ENCODE results near the gene LCTL. TPM values are rescaled to one million over a fixed set of nuclear protein-coding genes. Genes with fewer than 3 reads are reported as not detected.

Gene LCTL
- total RNA-seq, 1 experiment from 2014 or later = not detected

DNA sequence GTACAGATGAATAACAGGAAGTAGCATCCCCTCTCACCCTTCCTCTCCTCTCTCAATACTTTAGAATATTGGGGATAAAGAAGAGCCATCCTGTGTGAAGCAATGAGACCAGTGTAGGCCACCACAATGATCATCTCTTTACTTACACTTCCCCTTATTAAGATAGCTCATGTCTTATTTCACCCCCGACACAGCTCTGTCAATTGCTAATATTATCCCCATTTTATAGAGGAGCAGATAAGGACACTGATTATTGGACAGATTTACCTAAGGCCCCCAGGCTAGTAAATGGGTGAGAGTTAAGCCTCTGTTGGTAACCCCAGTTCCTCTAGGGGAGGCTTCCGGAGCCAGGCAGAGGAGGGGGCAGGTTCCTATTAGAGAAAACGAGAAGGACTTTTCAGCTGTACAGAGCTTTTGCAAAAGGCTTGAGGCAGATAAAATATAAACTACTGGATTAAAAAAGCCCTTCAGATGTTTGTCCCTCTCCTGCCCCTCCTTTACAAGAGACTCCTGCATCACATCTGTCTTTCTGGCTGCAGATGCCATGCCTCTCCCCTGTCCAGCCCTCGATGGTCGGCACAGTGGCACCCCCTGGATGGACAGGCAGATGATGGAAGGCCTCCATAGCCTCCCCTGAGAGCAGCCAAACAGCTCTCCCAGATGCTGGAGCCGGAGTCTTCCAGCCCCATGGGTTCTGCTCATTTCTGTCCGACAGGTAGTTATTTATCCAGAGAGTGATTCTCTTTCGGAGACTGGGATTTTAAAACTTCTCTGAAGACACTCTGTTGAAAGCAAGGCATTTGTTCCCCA lies 49.4 kb upstream of the LCTL start:
- POLR2A ChIA-PET = no interaction called here
- DNase-seq (ENCODE audit: low read depth, low spot score) (no peak), ATAC-seq (no peak)
- Histone ChIP-seq H3K27me3 (ENCODE audit: insufficient read depth, low read length) (no peaks in the 10 kb centered on the region), H3K9me3 (ENCODE audit: control insufficient read depth in 1 of 2, insufficient read depth in 1 of 2, low read depth in 1 of 2, low read length in 2 of 2) (no peaks in the 10 kb centered on the region), H3K79me2 (ENCODE audit: insufficient read depth, low read length) (no peaks in the 10 kb centered on the region), H3K27ac (ENCODE audit: low read depth, low read length) (no peak overlapping the region), H4K20me1 (ENCODE audit: insufficient read depth) (no peaks in the 10 kb centered on the region), H3K4me2 (ENCODE audit: low read length) (no peak overlapping the region), H3K4me3 (replicated peaks in 1 of 2; ENCODE audit: low read depth in 1 of 2, low read length in 2 of 2) (no peak overlapping the region), H2AFZ (ENCODE audit: low read depth, low read length, poor library complexity, severe bottlenecking) (no peak overlapping the region), H3K9me2 (ENCODE audit: insufficient read depth) (no peaks in the 10 kb centered on the region), H3K9ac (ENCODE audit: low read length) (no peak overlapping the region), H3K4me1 (ENCODE audit: control insufficient read depth in 1 of 2, insufficient read depth in 2 of 2, low read length in 2 of 2) (peaks cover 6 to 25% of the 10 kb centered on the region in 2 experiments; a peak in 3 of 4 replicates), H3K36me3 (ENCODE audit: control insufficient read depth in 1 of 2, insufficient read depth in 2 of 2, low read length in 2 of 2) (no peaks in the 10 kb centered on the region)
- RAD21 ChIA-PET (ENCODE audit: low non-redundant PET in 1 of 2, low total read pairs in 2 of 2, uncharacterized antibody in 2 of 2, unreplicated experiment in 2 of 2) = no interaction called here
- BruUV-seq (replicated peaks) = no TSS peak
- CTCF ChIA-PET = interaction anchor here (0.7 to 3.9 kb wide), 3 partner anchors 8 to 237 kb away, joined by 3 to 17 read pairs (median 3); no protein-coding TSS in a partner anchor
- TF ChIP-seq SRF (IDR thresholded peaks at IDR 0.05; ENCODE audit: low read depth) (no peak), ATF3 (IDR thresholded peaks at IDR 0.05) (no peak), ZFX (IDR thresholded peaks at IDR 0.05) (no peak), TCF7L2 (IDR thresholded peaks at IDR 0.05; ENCODE audit: borderline replicate concordance, extremely low read depth, insufficient read depth, insufficient read length) (no peak), EZH2 (IDR thresholded peaks at IDR 0.05) (no peak), ELF1 (IDR thresholded peaks at IDR 0.05; ENCODE audit: borderline replicate concordance, low read depth) (no peak), SIN3A (IDR thresholded peaks at IDR 0.05; ENCODE audit: low read depth) (no peak), POLR2AphosphoS5 (IDR thresholded peaks at IDR 0.05; ENCODE audit: low read depth, low read length) (no peak), CTCF (IDR thresholded peaks at IDR 0.05 in 2 of 3, conservative IDR thresholded peaks at IDR 0.05 in 1 of 3; ENCODE audit: borderline replicate concordance in 1 of 3, insufficient read depth in 1 of 3, low read depth in 2 of 3, low read length in 2 of 3) (no peak), EZH2phosphoT487 (IDR thresholded peaks at IDR 0.05; ENCODE audit: borderline replicate concordance) (no peak), ZNF274 (IDR thresholded peaks at IDR 0.05; ENCODE audit: low read depth, low read length) (no peak), REST (IDR thresholded peaks at IDR 0.05; ENCODE audit: low read depth) (no peak), EGR1 (IDR thresholded peaks at IDR 0.05; ENCODE audit: low read depth) (no peak), RAD21 (IDR thresholded peaks at IDR 0.05; ENCODE audit: low read depth) (no peak), CEBPB (IDR thresholded peaks at IDR 0.05; ENCODE audit: low read depth) (no peak), POLR2A (IDR thresholded peaks at IDR 0.05; ENCODE audit: borderline replicate concordance, extremely low read depth, insufficient read depth, insufficient read length) (no peak)
- TF ChIP-seq, protein P1, sequence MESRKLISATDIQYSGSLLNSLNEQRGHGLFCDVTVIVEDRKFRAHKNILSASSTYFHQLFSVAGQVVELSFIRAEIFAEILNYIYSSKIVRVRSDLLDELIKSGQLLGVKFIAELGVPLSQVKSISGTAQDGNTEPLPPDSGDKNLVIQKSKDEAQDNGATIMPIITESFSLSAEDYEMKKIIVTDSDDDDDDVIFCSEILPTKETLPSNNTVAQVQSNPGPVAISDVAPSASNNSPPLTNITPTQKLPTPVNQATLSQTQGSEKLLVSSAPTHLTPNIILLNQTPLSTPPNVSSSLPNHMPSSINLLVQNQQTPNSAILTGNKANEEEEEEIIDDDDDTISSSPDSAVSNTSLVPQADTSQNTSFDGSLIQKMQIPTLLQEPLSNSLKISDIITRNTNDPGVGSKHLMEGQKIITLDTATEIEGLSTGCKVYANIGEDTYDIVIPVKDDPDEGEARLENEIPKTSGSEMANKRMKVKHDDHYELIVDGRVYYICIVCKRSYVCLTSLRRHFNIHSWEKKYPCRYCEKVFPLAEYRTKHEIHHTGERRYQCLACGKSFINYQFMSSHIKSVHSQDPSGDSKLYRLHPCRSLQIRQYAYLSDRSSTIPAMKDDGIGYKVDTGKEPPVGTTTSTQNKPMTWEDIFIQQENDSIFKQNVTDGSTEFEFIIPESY (IDR thresholded peaks at IDR 0.05; ENCODE audit: extremely low read depth, insufficient replicate concordance, low read length) = no peak
- intact Hi-C loops (cut with micrococcal nuclease) = loop anchor here (5.0 kb wide), 1 partner anchor 237 kb away; no protein-coding TSS in a partner anchor
